Endothelial cell of umbilical vein (primary cell): ENCODE measurements around the gene PLXNA1. TPM values are rescaled to one million over a fixed set of nuclear protein-coding genes. Genes with fewer than 3 reads are reported as not detected.

Source experiments
- BruUV-seq: library from RNA; stranded (reverse); fragments of 400-500 nt; replicated peaks from 2 replicates; lab custom pipeline; 2021; lab: Mats Ljungman, UMichigan
- CTCF ChIA-PET: fragments of 300-600, 350-600 bp; sonication (Branson Sonifier 250); formaldehyde crosslinking; loops from one replicate; lab custom pipeline; 2021; ENCODE audit warnings: antibody characterized with exemption, inconsistent platforms; lab: Charles Lee
- POLR2A ChIA-PET: fragments of 300-600, 350-600 bp; sonication (Branson Sonifier 250); formaldehyde crosslinking; loops from one replicate; lab custom pipeline; 2021; ENCODE audit warnings: antibody characterized with exemption, inconsistent platforms; lab: Charles Lee
- DNase-seq: peaks from one replicate; pipeline ENCODE4 v3.0.0-alpha.2; 2011; ENCODE audit warnings: low read depth, low spot score
- FAIRE-seq: peaks from 2 replicates; lab custom pipeline; 2011; peaks lifted over from hg19 to GRCh38; lab: Jason Lieb, UNC
- H2AFZ ChIP-seq: 2 replicates; pipeline ENCODE4 v1.6.0; 2012; ENCODE audit warnings: low read depth, low read length, control low read depth, inconsistent platforms
- H3K27ac ChIP-seq: 2 replicates; pipeline ENCODE4 v1.5.1; 2011; ENCODE audit warnings: low read depth, mild to moderate bottlenecking, control low read depth, low read length, moderate library complexity; ENCODE audit not compliant: insufficient read depth
- H3K27me3 ChIP-seq, 2 experiments: 2 replicates each; pipeline versions ENCODE4 v1.6.0 to v1.6.1; 2011; ENCODE audit warnings: low read length in 2 of 2, mixed read lengths in 1 of 2; ENCODE audit not compliant: control insufficient read depth in 2 of 2, insufficient read depth in 2 of 2
- H3K36me3 ChIP-seq, 2 experiments: 2 replicates in 1 of 2; 3 replicates in 1 of 2; pipeline ENCODE4 v1.5.1; 2011; ENCODE audit warnings: low read length in 2 of 2, mild to moderate bottlenecking in 1 of 2, moderate library complexity in 1 of 2; ENCODE audit not compliant: control insufficient read depth in 2 of 2, insufficient read depth in 2 of 2; ENCODE audit errors: extremely low read depth in 1 of 2
- H3K4me1 ChIP-seq: 3 replicates; pipeline ENCODE4 v1.5.1; 2011; ENCODE audit warnings: mild to moderate bottlenecking, low read length; ENCODE audit not compliant: control insufficient read depth, insufficient read depth; ENCODE audit errors: extremely low read depth
- H3K4me2 ChIP-seq: 2 replicates; pipeline ENCODE4 v1.6.1; 2011; ENCODE audit warnings: low read length, control low read depth, mixed read lengths; ENCODE audit not compliant: insufficient read depth
- H3K4me3 ChIP-seq, 3 experiments: fragments of 200-600 bp in 1 of 3; sonication (generic), shearing (Covaris generic) in 1 of 3; replicated peaks in 1 of 3; 2 replicates each; pipeline ENCODE4 v1.5.1; 2011 to 2016; ENCODE audit warnings: control low read depth in 3 of 3, low read length in 3 of 3, mild to moderate bottlenecking in 2 of 3, inconsistent platforms in 1 of 3, low read depth in 1 of 3, moderate library complexity in 1 of 3; ENCODE audit not compliant: insufficient read depth in 1 of 3
- H3K79me2 ChIP-seq: 2 replicates; pipeline ENCODE4 v1.6.0; 2012; ENCODE audit warnings: low read length, inconsistent platforms; ENCODE audit not compliant: control insufficient read depth, insufficient read depth
- H3K9ac ChIP-seq: replicated peaks from 2 replicates; pipeline ENCODE3; 2011; ENCODE audit warnings: low read length, control low read depth; ENCODE audit not compliant: insufficient read depth; ENCODE audit errors: extremely low read depth
- H3K9me1 ChIP-seq: replicated peaks from 3 replicates; pipeline ENCODE4 v1.6.0; 2011; ENCODE audit warnings: mild to moderate bottlenecking, low read length; ENCODE audit not compliant: control insufficient read depth, insufficient read depth; ENCODE audit errors: extremely low read depth
- H3K9me3 ChIP-seq: replicated peaks from 2 replicates; pipeline ENCODE4 v1.5.1; 2012; ENCODE audit warnings: low read length, inconsistent platforms; ENCODE audit not compliant: control insufficient read depth, insufficient read depth
- H4K20me1 ChIP-seq: replicated peaks from 2 replicates; pipeline ENCODE3; 2011; ENCODE audit warnings: mild to moderate bottlenecking, low read length; ENCODE audit not compliant: control insufficient read depth, insufficient read depth; ENCODE audit errors: extremely low read depth
- CTCF ChIP-seq, 2 donors: IDR thresholded peaks; 1 replicate in 1 of 2; 2 replicates in 1 of 2; pipeline ENCODE4 v1.5.1; 2011; ENCODE audit warnings: low read length in 2 of 2, mild to moderate bottlenecking in 2 of 2, moderate library complexity in 2 of 2, control low read depth in 1 of 2, inconsistent platforms in 1 of 2, low read depth in 1 of 2; ENCODE audit not compliant: insufficient read depth in 1 of 2; ENCODE audit errors: extremely low read depth in 1 of 2
- EZH2 ChIP-seq: IDR thresholded peaks from 2 replicates; pipeline ENCODE4 v1.6.1; 2012; ENCODE audit warnings: borderline replicate concordance, low read depth, mild to moderate bottlenecking, moderate library complexity, low read length, inconsistent platforms; ENCODE audit not compliant: severe bottlenecking
- FOS ChIP-seq: IDR thresholded peaks from 2 replicates; pipeline ENCODE4 v1.6.1; 2011; ENCODE audit warnings: mild to moderate bottlenecking, low read length, moderate library complexity, borderline replicate concordance; ENCODE audit not compliant: insufficient read depth
- GATA2 ChIP-seq: IDR thresholded peaks from 2 replicates; pipeline ENCODE4 v1.7.0; 2011; ENCODE audit warnings: low read depth, mild to moderate bottlenecking, moderate library complexity, mixed read lengths, low read length; ENCODE audit not compliant: insufficient read length, insufficient read depth
- JUN ChIP-seq: IDR thresholded peaks from 2 replicates; pipeline ENCODE4 v1.6.1; 2011; ENCODE audit warnings: borderline replicate concordance, low read depth; ENCODE audit not compliant: insufficient read length, insufficient read depth
- MYC ChIP-seq: IDR thresholded peaks from one replicate; pipeline ENCODE4 v1.6.1; 2011; ENCODE audit warnings: mild to moderate bottlenecking, low read depth, low read length
- POLR2A ChIP-seq: IDR thresholded peaks from 2 replicates; pipeline ENCODE4 v1.6.1; 2012; ENCODE audit warnings: low read depth, mild to moderate bottlenecking, control low read depth, low read length
- POLR2AphosphoS5 ChIP-seq: IDR thresholded peaks from 2 replicates; pipeline ENCODE4 v1.6.1; 2012; ENCODE audit warnings: low read depth, mild to moderate bottlenecking, control low read depth, low read length, moderate library complexity; ENCODE audit not compliant: insufficient read depth
- dilution Hi-C: fragments of 300-500 bp; cut with MboI; formaldehyde crosslinking; loops from one replicate; pipeline ENCODE4 v1.15.0; 2019; ENCODE audit warnings: low sequenced_read_pairs; ENCODE audit not compliant: extremely low pct_ligation_motif_present
- intact Hi-C: fragments of 100-400 bp; cut with micrococcal nuclease; formaldehyde crosslinking; loops from one replicate; pipeline ENCODE4 v1.10.0; 2022
- polyA plus RNA-seq, 4 experiments: library from polyadenylated mRNA; depleted of rRNA in 3 of 4; stranded (reverse) in 3 of 4; unstranded in 1 of 4; fragments of >200 nt; gene quantifications; 2 replicates each; pipeline versions ENCODE4 v1.2.1 to v1.2.3, GENCODE V29; 2011 to 2012; ENCODE audit warnings: missing spikeins in 1 of 4
- total RNA-seq: library from RNA; stranded (reverse); gene quantifications from 2 replicates; pipeline ENCODE4 v1.2.3, GENCODE V29; 2021
- TF ChIP-seq, protein P1 (sequence below): IDR thresholded peaks from 2 replicates; pipeline ENCODE4 v1.6.1; 2011; ENCODE audit not compliant: insufficient read depth, insufficient read length

Gene PLXNA1
- total and polyA plus RNA-seq, 2 donors (not counting 3 experiments of a cell fraction or from before 2014, with no cell fraction given): 14.1 to 18.4 TPM

DNA sequence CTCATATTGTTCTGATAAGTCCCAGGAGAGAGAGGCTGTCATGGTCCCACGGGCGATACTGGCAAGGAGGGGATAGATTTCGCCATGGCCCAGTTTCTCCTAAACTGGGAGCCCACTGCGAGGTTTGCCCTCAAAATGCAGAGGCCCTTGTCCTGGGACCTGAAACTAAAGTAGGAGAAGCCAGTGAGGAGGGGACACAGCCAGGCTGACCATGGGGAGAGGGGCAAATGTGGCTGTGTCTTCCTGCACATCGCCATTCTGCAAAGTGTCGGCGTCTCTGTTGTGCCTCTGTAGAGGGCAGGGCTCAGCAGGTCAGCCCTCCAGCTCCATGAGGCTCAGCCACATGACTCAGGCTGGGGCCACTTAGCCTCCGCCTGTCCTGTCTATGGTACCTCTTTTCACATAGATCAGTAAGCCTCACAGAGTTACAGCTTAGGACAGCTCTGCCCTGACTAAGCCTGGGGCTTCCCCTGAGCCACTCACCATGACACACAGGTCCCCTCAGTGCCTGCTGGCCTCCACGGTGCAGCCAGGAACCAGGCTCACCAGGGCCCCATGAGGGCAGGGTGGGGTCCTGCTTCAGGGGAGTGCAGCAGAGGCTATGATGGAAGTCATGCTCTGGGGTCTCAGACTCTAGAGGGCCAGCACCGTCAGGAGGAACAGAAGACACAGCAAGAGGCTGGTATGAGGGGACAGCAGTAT, 28.6 kb upstream of the PLXNA1 start:
- DNase-seq (no peak), FAIRE-seq (no peak)
- no peaks in the 10 kb centered on the region for H3K36me3 ChIP-seq
- ChIA-PET POLR2A (no interaction called here), CTCF (interaction anchor here (1.3 kb wide), 1 partner anchor 13 kb away, joined by 4 read pairs; no protein-coding TSS in a partner anchor)
- no TSS peak for BruUV-seq
- H3K4me2 ChIP-seq: no peak overlapping the region
- intact Hi-C loops: no loop called here
- no peak overlapping the region for H3K9ac ChIP-seq
- H3K9me3 ChIP-seq: no peaks in the 10 kb centered on the region
- dilution Hi-C loops: no loop called here
- no peaks in the 10 kb centered on the region for H3K9me1 ChIP-seq
- no peaks in the 10 kb centered on the region for H3K79me2 ChIP-seq
- H4K20me1 ChIP-seq: no peaks in the 10 kb centered on the region
- H3K4me3 ChIP-seq: no peak overlapping the region
- no peak overlapping the region for H3K27ac ChIP-seq
- no peak for TF ChIP-seq JUN
- TF ChIP-seq MYC: no peak
- no peak for TF ChIP-seq POLR2A
- TF ChIP-seq, protein P1, sequence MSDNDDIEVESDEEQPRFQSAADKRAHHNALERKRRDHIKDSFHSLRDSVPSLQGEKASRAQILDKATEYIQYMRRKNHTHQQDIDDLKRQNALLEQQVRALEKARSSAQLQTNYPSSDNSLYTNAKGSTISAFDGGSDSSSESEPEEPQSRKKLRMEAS: no peak
- no peak for TF ChIP-seq EZH2
- TF ChIP-seq FOS: no peak
- no peak for TF ChIP-seq POLR2AphosphoS5
- no peak for TF ChIP-seq GATA2
- no peak for TF ChIP-seq CTCF (IDR thresholded peaks at IDR 0.05; ENCODE audit: extremely low read depth in 1 of 2, insufficient read depth in 1 of 2, low read depth in 1 of 2, low read length in 2 of 2)
- no peaks in the 10 kb centered on the region for H3K27me3 ChIP-seq
- H2AFZ ChIP-seq: no peak overlapping the region
- no peaks in the 10 kb centered on the region for H3K4me1 ChIP-seq
